Right kidney (tissue), 1 donor: ENCODE results near the gene BTG1.
"Not testable (repeated sequence)": the region's sequence is repeated elsewhere in the genome, so short reads cannot be mapped to it uniquely, and the experiment has no call there.

Source experiments
- DNase-seq: peaks from one replicate; pipeline ENCODE4 v3.0.0-alpha.2; 2016

The BTG1 gene

GRCh38 chr12:92155733-92156132 lies 10.1 kb upstream of the BTG1 start:
- no peak for DNase-seq

- DNase-seq, result no peak
These were observed 6.3 kb upstream of the BTG1 start for GRCh38 chr12:92151916-92152315.

GRCh38 chr12:92149563-92149962 lies 3.9 kb upstream of the BTG1 start:
- no peak for DNase-seq

- DNase-seq, result peak; percentile 50
These were observed 1.8 kb upstream of the BTG1 start for GRCh38 chr12:92147491-92147890.

- DNase-seq, result peak; percentile 37
These were observed 1.0 kb upstream of the BTG1 start for GRCh38 chr12:92146497-92147224.

- no peak for DNase-seq
These were observed 240 bp downstream of the BTG1 start for GRCh38 chr12:92145481-92145730.

- DNase-seq, result peak; percentile 91
These were observed 790 bp downstream of the BTG1 start for GRCh38 chr12:92144631-92145480.

- no peak for DNase-seq
These were observed 1.7 kb downstream of the BTG1 start for GRCh38 chr12:92143686-92144630.

- no peak for DNase-seq
These were observed 2.4 kb downstream of the BTG1 start for GRCh38 chr12:92143258-92143657.

GRCh38 chr12:92142251-92142926 lies 3.3 kb downstream of the BTG1 start:
- DNase-seq, result no peak

- no peak for DNase-seq
These were observed 4.0 kb downstream of the BTG1 start for GRCh38 chr12:92141591-92142121.

- DNase-seq, result no peak
These were observed 4.6 kb downstream of the BTG1 start for GRCh38 chr12:92140896-92141536.

- DNase-seq, result no peak
These were observed 5.5 kb downstream of the BTG1 start for GRCh38 chr12:92140156-92140555.

GRCh38 chr12:92139634-92140150 lies 6.0 kb downstream of the BTG1 start:
- DNase-seq, result no peak

GRCh38 chr12:92138626-92139025 lies 7.0 kb downstream of the BTG1 start:
- DNase-seq, result no peak

GRCh38 chr12:92138144-92138543 lies 7.5 kb downstream of the BTG1 start:
- DNase-seq, result no peak

GRCh38 chr12:92136965-92137721 lies 8.5 kb downstream of the BTG1 start:
- no peak for DNase-seq

- DNase-seq, result no peak
These were observed 9.5 kb downstream of the BTG1 start for GRCh38 chr12:92136026-92136730.

- DNase-seq, result not testable (repeated sequence)
These were observed 10.1 kb downstream of the BTG1 start for GRCh38 chr12:92135541-92135940.
